HepG2 (cell line): ENCODE data around the gene FRAS1. TPM values are rescaled to one million over a fixed set of nuclear protein-coding genes. Genes with fewer than 3 reads are reported as not detected.

Experiments used
- ATAC-seq: fragments of 200-7000 bp; cut with Tn5 transposase; 3 replicates; pipeline ENCODE4 v1.9.1; 2020; ENCODE audit warnings: mild to moderate bottlenecking, moderate library complexity
- BruUV-seq: library from RNA; stranded (reverse); fragments of 400-500 nt; replicated peaks from 2 replicates; lab custom pipeline; 2021; lab: Mats Ljungman, UMichigan
- CTCF ChIA-PET: fragments of 300-600 bp; formaldehyde crosslinking; extraction: SDS; loops from one replicate; lab custom pipeline; 2021; ENCODE audit warnings: low total read pairs, inconsistent platforms, low intra/inter-chr PET ratio; lab: Yijun Ruan, JAX
- POLR2A ChIA-PET: fragments of 350-600 bp; sonication (Branson Sonifier 250); formaldehyde crosslinking; loops from one replicate; lab custom pipeline; 2020; ENCODE audit warnings: antibody characterized with exemption, inconsistent platforms; lab: Yijun Ruan, JAX
- DNase-seq: peaks from one replicate; pipeline ENCODE4 v3.0.0-alpha.2; 2015; ENCODE audit warnings: low spot score
- FAIRE-seq: peaks from 3 replicates; lab custom pipeline; 2011; peaks lifted over from hg19 to GRCh38; lab: Jason Lieb, UNC
- H2AFZ ChIP-seq: one replicate; pipeline ENCODE4 v1.6.1; 2011; ENCODE audit warnings: low read length, inconsistent platforms
- H3K27ac ChIP-seq: fragments of 300-600 bp; 3 replicates; pipeline ENCODE4 v1.8.0; 2011; ENCODE audit warnings: mixed run types, mild to moderate bottlenecking, mixed read lengths, low read length, inconsistent platforms; ENCODE audit not compliant: insufficient read depth; ENCODE audit errors: extremely low read length
- H3K27me3 ChIP-seq, 2 experiments: fragments of 200-600 bp in 1 of 2; 2 replicates in 1 of 2; 3 replicates in 1 of 2; pipeline versions ENCODE4 v1.6.0 to v1.8.0; 2011; ENCODE audit warnings: low read length in 2 of 2, mild to moderate bottlenecking in 2 of 2, moderate library complexity in 2 of 2, inconsistent platforms in 1 of 2; ENCODE audit not compliant: insufficient read depth in 2 of 2, control insufficient read depth in 1 of 2
- H3K36me3 ChIP-seq, 2 experiments: fragments of 200-600 bp in 1 of 2; replicated peaks in 1 of 2; 2 replicates in 1 of 2; 3 replicates in 1 of 2; pipeline versions ENCODE4 v1.5.1 to v1.8.0; 2011; ENCODE audit warnings: low read length in 2 of 2, inconsistent platforms in 1 of 2; ENCODE audit not compliant: insufficient read depth in 2 of 2, control insufficient read depth in 1 of 2
- H3K4me1 ChIP-seq: 2 replicates; pipeline ENCODE4 v1.5.1; 2012; ENCODE audit warnings: low read length, inconsistent platforms; ENCODE audit not compliant: insufficient read depth
- H3K4me2 ChIP-seq: 2 replicates; pipeline ENCODE4 v1.6.0; 2011; ENCODE audit warnings: low read depth, low read length, inconsistent platforms
- H3K4me3 ChIP-seq, 3 experiments: fragments of 200-600 bp in 1 of 3; sonication (generic), shearing (Covaris generic) in 1 of 3; replicated peaks in 1 of 3; 2 replicates each; pipeline ENCODE4 v1.5.1; 2011 to 2016; ENCODE audit warnings: low read length in 3 of 3, inconsistent platforms in 2 of 3, low read depth in 2 of 3, mild to moderate bottlenecking in 2 of 3, control low read depth in 1 of 3, mixed read lengths in 1 of 3; ENCODE audit not compliant: insufficient read depth in 1 of 3
- H3K79me2 ChIP-seq: one replicate; pipeline ENCODE4 v1.6.1; 2011; ENCODE audit warnings: low read length, inconsistent platforms; ENCODE audit not compliant: insufficient read depth
- H3K9ac ChIP-seq: 2 replicates; pipeline ENCODE4 v1.6.0; 2011; ENCODE audit warnings: mild to moderate bottlenecking, low read depth, low read length, inconsistent platforms; ENCODE audit not compliant: insufficient read depth
- H3K9me3 ChIP-seq: 2 replicates; pipeline ENCODE4 v1.5.1; 2012; ENCODE audit warnings: mild to moderate bottlenecking, low read length
- H4K20me1 ChIP-seq: 2 replicates; pipeline ENCODE4 v1.6.0; 2011; ENCODE audit warnings: inconsistent platforms, mild to moderate bottlenecking, low read length, moderate library complexity; ENCODE audit not compliant: insufficient read depth
- BHLHE40 ChIP-seq: IDR thresholded peaks from 2 replicates; pipeline ENCODE4 v1.6.1; 2011; ENCODE audit warnings: low read length, improper control_type of control experiment
- GTF2F1 ChIP-seq: fragments of 150-350 bp; IDR thresholded peaks from 2 replicates; pipeline ENCODE4 v1.6.1; 2014; ENCODE audit warnings: low read length
- HNRNPK ChIP-seq: fragments of 200-400 bp; formaldehyde crosslinking; IDR thresholded peaks from 2 replicates; pipeline ENCODE4 v1.6.1; 2018; ENCODE audit warnings: low read length, low read depth, moderate library complexity, mild to moderate bottlenecking; ENCODE audit not compliant: poor library complexity, severe bottlenecking
- MTF2 ChIP-seq: sonication (generic); formaldehyde crosslinking; IDR thresholded peaks from 2 replicates; pipeline ENCODE4 v1.5.0; 2020; ENCODE audit warnings: missing genetic modification reagents, borderline replicate concordance
- PCBP2 ChIP-seq: fragments of 200-400 bp; formaldehyde crosslinking; optimal IDR thresholded peaks from 2 replicates; pipeline ENCODE3; 2018; ENCODE audit warnings: low read length, low read depth; ENCODE audit not compliant: poor library complexity, severe bottlenecking
- PHF8 ChIP-seq: sonication (generic); formaldehyde crosslinking; IDR thresholded peaks from 2 replicates; pipeline ENCODE4 v1.5.0; 2020; ENCODE audit warnings: missing genetic modification reagents
- TCF7 ChIP-seq: sonication (generic); IDR thresholded peaks from 2 replicates; pipeline ENCODE4 v1.6.1; 2016; ENCODE audit warnings: antibody characterized with exemption, low read depth
- THAP7 ChIP-seq: sonication (generic); formaldehyde crosslinking; IDR thresholded peaks from 2 replicates; pipeline ENCODE4 v1.8.1; 2023; ENCODE audit warnings: mild to moderate bottlenecking, missing genetic modification reagents
- ZFP91 ChIP-seq: sonication (generic); formaldehyde crosslinking; IDR thresholded peaks from 2 replicates; pipeline ENCODE4 v1.9.0; 2022; ENCODE audit warnings: missing genetic modification reagents, mild to moderate bottlenecking, borderline replicate concordance
- ZNF383 ChIP-seq: sonication (generic); formaldehyde crosslinking; IDR thresholded peaks from 2 replicates; pipeline ENCODE4 v1.4.0; 2020; ENCODE audit warnings: missing genetic modification reagents, mild to moderate bottlenecking, borderline replicate concordance
- WGBS: methylation state at CpG from one replicate; pipeline ENCODE4 v1.1.6; 2017; ENCODE audit warnings: low lambda C conversion rate; 5-methylcytosine and 5-hydroxymethylcytosine counted together
- in situ Hi-C: cut with HindIII; loops from 2 replicates; pipeline ENCODE4 v1.10.0; 2017; ENCODE audit warnings: low pct_unique_long_range_greater_than_20kb; ENCODE audit not compliant: extremely low pct_ligation_motif_present
- intact Hi-C: fragments of 100-400 bp; cut with micrococcal nuclease; formaldehyde crosslinking; loops from one replicate; pipeline ENCODE4 v1.10.0; 2022; ENCODE audit not compliant: unreplicated experiment
- polyA plus RNA-seq, 8 experiments: library from polyadenylated mRNA; depleted of rRNA in 3 of 8; stranded (reverse) in 7 of 8; unstranded in 1 of 8; fragments of >200 nt; fragmentation: Illumina TruSeq in 4 of 8; extraction: Trizol in 4 of 8; gene quantifications; 2 replicates each; pipeline versions ENCODE4 v1.2.1 to v1.2.3, GENCODE V29; 2011 to 2016; ENCODE audit warnings: low read depth in 4 of 8, missing spikeins in 1 of 8, mixed read lengths in 1 of 8; ENCODE audit not compliant: insufficient read depth in 1 of 8
- total RNA-seq, 5 experiments: library from RNA; depleted of rRNA; stranded (reverse); fragments of >200 nt; fragmentation: Illumina TruSeq; extraction: Trizol; gene quantifications; 2 replicates each; pipeline ENCODE4 v1.2.3, GENCODE V29; 2016; ENCODE audit warnings: low read depth in 1 of 5
- TF ChIP-seq, protein P1 (sequence below), 2 experiments: fragments of 450-650 bp in 1 of 2; sonication (generic) in 1 of 2; formaldehyde crosslinking; IDR thresholded peaks; 2 replicates each; pipeline versions ENCODE4 v1.5.0 to v1.8.0; 2020 to 2022; ENCODE audit warnings: mild to moderate bottlenecking in 1 of 2, missing genetic modification reagents in 1 of 2
- TF ChIP-seq, protein P2 (sequence below): sonication (generic); formaldehyde crosslinking; IDR thresholded peaks from 2 replicates; pipeline ENCODE4 v1.4.0; 2020; ENCODE audit warnings: missing genetic modification reagents

Gene FRAS1
- total and polyA plus RNA-seq, 2 of the 13 experiments (the other 11 are each of a cell fraction or from before 2014, with no cell fraction given), result 22.5 to 31.6 TPM

GRCh38 chr4:78214078-78214477 is 157.0 kb downstream of the FRAS1 start (continued):
- TF ChIP-seq TCF7, result no peak
- TF ChIP-seq ZNF383 (CRISPR knock-in tag), result no peak
- TF ChIP-seq GTF2F1, result no peak
- TF ChIP-seq PHF8, result no peak
- no peak for TF ChIP-seq THAP7 (CRISPR knock-in tag)
- TF ChIP-seq MTF2 (CRISPR knock-in tag), result no peak

GRCh38 chr4:78217557-78217956 is 160.4 kb downstream of the FRAS1 start:
- POLR2A ChIA-PET, result no interaction called here
- TF ChIP-seq, protein P1, sequence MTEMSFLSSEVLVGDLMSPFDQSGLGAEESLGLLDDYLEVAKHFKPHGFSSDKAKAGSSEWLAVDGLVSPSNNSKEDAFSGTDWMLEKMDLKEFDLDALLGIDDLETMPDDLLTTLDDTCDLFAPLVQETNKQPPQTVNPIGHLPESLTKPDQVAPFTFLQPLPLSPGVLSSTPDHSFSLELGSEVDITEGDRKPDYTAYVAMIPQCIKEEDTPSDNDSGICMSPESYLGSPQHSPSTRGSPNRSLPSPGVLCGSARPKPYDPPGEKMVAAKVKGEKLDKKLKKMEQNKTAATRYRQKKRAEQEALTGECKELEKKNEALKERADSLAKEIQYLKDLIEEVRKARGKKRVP (CRISPR knock-in tag; IDR thresholded peaks at IDR 0.05), result no peak
- no peak for TF ChIP-seq ZFP91 (CRISPR knock-in tag)
- TF ChIP-seq, protein P2, sequence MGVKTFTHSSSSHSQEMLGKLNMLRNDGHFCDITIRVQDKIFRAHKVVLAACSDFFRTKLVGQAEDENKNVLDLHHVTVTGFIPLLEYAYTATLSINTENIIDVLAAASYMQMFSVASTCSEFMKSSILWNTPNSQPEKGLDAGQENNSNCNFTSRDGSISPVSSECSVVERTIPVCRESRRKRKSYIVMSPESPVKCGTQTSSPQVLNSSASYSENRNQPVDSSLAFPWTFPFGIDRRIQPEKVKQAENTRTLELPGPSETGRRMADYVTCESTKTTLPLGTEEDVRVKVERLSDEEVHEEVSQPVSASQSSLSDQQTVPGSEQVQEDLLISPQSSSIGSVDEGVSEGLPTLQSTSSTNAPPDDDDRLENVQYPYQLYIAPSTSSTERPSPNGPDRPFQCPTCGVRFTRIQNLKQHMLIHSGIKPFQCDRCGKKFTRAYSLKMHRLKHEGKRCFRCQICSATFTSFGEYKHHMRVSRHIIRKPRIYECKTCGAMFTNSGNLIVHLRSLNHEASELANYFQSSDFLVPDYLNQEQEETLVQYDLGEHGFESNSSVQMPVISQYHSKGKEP (CRISPR knock-in tag), result no peak
- TF ChIP-seq HNRNPK, result peak; percentile 96
- TF ChIP-seq BHLHE40, result no peak
- TF ChIP-seq PCBP2, result peak; percentile 73

More at GRCh38 chr4:78217557-78217956, 160.4 kb downstream of the FRAS1 start:
- FAIRE-seq (no peak), ATAC-seq (no peak), DNase-seq (no peak)
- Histone ChIP-seq H3K9me3 (no peaks in the 10 kb centered on the region), H3K79me2 (peaks cover 29% of the 10 kb centered on the region), H3K9ac (no peak overlapping the region), H3K4me3 (no peak overlapping the region), H3K27me3 (no peaks in the 10 kb centered on the region), H3K4me1 (peaks cover 51% of the 10 kb centered on the region), H3K36me3 (peaks cover 0 to 1% of the 10 kb centered on the region in 2 experiments; a peak in 1 of 5 replicates), H4K20me1 (no peaks in the 10 kb centered on the region), H3K4me2 (no peak overlapping the region), H2AFZ (no peak overlapping the region), H3K27ac (no peak overlapping the region)
- intact Hi-C loops (loop anchor here (5.0 kb wide), 1 partner anchor 80 kb away; no protein-coding TSS in a partner anchor), in situ Hi-C loops (no loop called here)
- 96% methylated on average over 2 of the region's 2 CpGs for WGBS
- BruUV-seq, result no TSS peak
- CTCF ChIA-PET, result no interaction called here
